Subcutaneous abdominal adipose tissue (tissue), 5 donors: Measurements from ENCODE around the gene HSDL2.
"Not testable (repeated sequence)": the region's sequence is repeated elsewhere in the genome, so short reads cannot be mapped to it uniquely, and the experiment has no call there.

Source experiments
- H3K27ac ChIP-seq: one replicate; pipeline ENCODE4 v1.7.0; 2013; ENCODE audit warnings: low read depth, mild to moderate bottlenecking, inconsistent platforms, low read length, moderate library complexity
- H3K27me3 ChIP-seq, 5 donors: one replicate each; pipeline ENCODE4 v1.7.0; 2013; ENCODE audit warnings: low read length in 5 of 5, inconsistent platforms in 1 of 5; ENCODE audit not compliant: control insufficient read depth in 5 of 5, insufficient read depth in 4 of 5
- H3K36me3 ChIP-seq, 5 donors: one replicate each; pipeline ENCODE4 v1.7.0; 2013; ENCODE audit warnings: low read length in 5 of 5; ENCODE audit not compliant: control insufficient read depth in 5 of 5, insufficient read depth in 5 of 5
- H3K4me1 ChIP-seq, 5 donors: one replicate each; pipeline ENCODE4 v1.7.0; 2013; ENCODE audit warnings: low read length in 5 of 5, mild to moderate bottlenecking in 3 of 5, moderate library complexity in 1 of 5; ENCODE audit not compliant: control insufficient read depth in 5 of 5, insufficient read depth in 5 of 5
- H3K4me3 ChIP-seq, 5 donors: one replicate each; pipeline ENCODE4 v1.7.0; 2013; ENCODE audit warnings: low read length in 5 of 5, low read depth in 1 of 5
- H3K9ac ChIP-seq, 5 donors: one replicate each; pipeline ENCODE4 v1.7.0; 2013; ENCODE audit warnings: low read length in 5 of 5, mild to moderate bottlenecking in 4 of 5, moderate library complexity in 3 of 5
- H3K9me3 ChIP-seq, 5 donors: one replicate each; pipeline ENCODE4 v1.7.0; 2013; ENCODE audit warnings: low read length in 5 of 5; ENCODE audit not compliant: control insufficient read depth in 5 of 5
- donor health status: healthy.
- donor health status: healthy.
- donor health status: healthy.
- donor health status: healthy.
- donor health status: healthy.

HSDL2 gene

GRCh38 chr9:112364761-112365160 lies 15.1 kb upstream of the HSDL2 start:
- no peaks in the 10 kb centered on the region for H3K36me3 ChIP-seq
- H3K27me3 ChIP-seq: no peaks in the 10 kb centered on the region
- H3K27ac ChIP-seq: no peak overlapping the region
- no peak overlapping the region for H3K9ac ChIP-seq
- H3K4me3 ChIP-seq: no peak overlapping the region
- peaks cover 0 to 3% (median 0%) of the 10 kb centered on the region in 5 donors for H3K4me1 ChIP-seq
- no peaks in the 10 kb centered on the region for H3K9me3 ChIP-seq

GRCh38 chr9:112365257-112365656 lies 14.7 kb upstream of the HSDL2 start:
- H3K4me3 ChIP-seq, H3K9ac ChIP-seq, H3K4me1 ChIP-seq, H3K9me3 ChIP-seq, H3K27me3 ChIP-seq, H3K27ac ChIP-seq, H3K36me3 ChIP-seq: not testable (repeated sequence)

GRCh38 chr9:112366591-112366990 lies 13.3 kb upstream of the HSDL2 start:
- no peaks in the 10 kb centered on the region for H3K36me3 ChIP-seq
- no peak overlapping the region for H3K4me3 ChIP-seq
- no peak overlapping the region for H3K9ac ChIP-seq
- H3K27ac ChIP-seq: no peak overlapping the region
- H3K9me3 ChIP-seq: no peaks in the 10 kb centered on the region
- H3K27me3 ChIP-seq: no peaks in the 10 kb centered on the region
- H3K4me1 ChIP-seq: peaks cover 0 to 2% (median 0%) of the 10 kb centered on the region in 5 donors

GRCh38 chr9:112367465-112367864 lies 12.4 kb upstream of the HSDL2 start:
- Histone ChIP-seq H3K36me3 (no peaks in the 10 kb centered on the region), H3K9ac (no peak overlapping the region), H3K4me3 (no peak overlapping the region), H3K4me1 (no peaks in the 10 kb centered on the region), H3K27ac (no peak overlapping the region), H3K27me3 (no peaks in the 10 kb centered on the region), H3K9me3 (no peaks in the 10 kb centered on the region)

- Histone ChIP-seq H3K9ac (no peak overlapping the region), H3K27me3 (no peaks in the 10 kb centered on the region), H3K9me3 (no peaks in the 10 kb centered on the region), H3K4me3 (no peak overlapping the region), H3K36me3 (no peaks in the 10 kb centered on the region), H3K27ac (no peak overlapping the region), H3K4me1 (no peaks in the 10 kb centered on the region)
These were observed 10.1 kb upstream of the HSDL2 start for GRCh38 chr9:112369817-112370216.

GRCh38 chr9:112371060-112371459 lies 8.8 kb upstream of the HSDL2 start:
- no peaks in the 10 kb centered on the region for H3K9me3 ChIP-seq
- no peaks in the 10 kb centered on the region for H3K27me3 ChIP-seq
- no peaks in the 10 kb centered on the region for H3K36me3 ChIP-seq
- no peak overlapping the region for H3K4me3 ChIP-seq
- H3K4me1 ChIP-seq: no peaks in the 10 kb centered on the region
- no peak overlapping the region for H3K27ac ChIP-seq
- no peak overlapping the region for H3K9ac ChIP-seq

- not testable (repeated sequence) for H3K9me3 ChIP-seq, H3K36me3 ChIP-seq, H3K27me3 ChIP-seq, H3K9ac ChIP-seq, H3K4me3 ChIP-seq, H3K27ac ChIP-seq
- H3K4me1 ChIP-seq: peaks cover 0 to 19% (median 18%) of the 10 kb centered on the region in 5 donors
These were observed 6.2 kb upstream of the HSDL2 start for GRCh38 chr9:112373666-112374065.

GRCh38 chr9:112374232-112374631 lies 5.7 kb upstream of the HSDL2 start:
- not testable (repeated sequence) for H3K27me3 ChIP-seq, H3K36me3 ChIP-seq, H3K4me3 ChIP-seq, H3K9ac ChIP-seq, H3K27ac ChIP-seq, H3K9me3 ChIP-seq
- H3K4me1 ChIP-seq: peaks cover 0 to 24% (median 20%) of the 10 kb centered on the region in 5 donors

GRCh38 chr9:112375361-112375760 lies 4.5 kb upstream of the HSDL2 start:
- Histone ChIP-seq H3K4me3 (no peak overlapping the region), H3K9me3 (no peaks in the 10 kb centered on the region), H3K9ac (no peak overlapping the region), H3K27me3 (no peaks in the 10 kb centered on the region), H3K4me1 (peaks cover 0 to 24% (median 20%) of the 10 kb centered on the region in 5 donors), H3K27ac (no peak overlapping the region), H3K36me3 (no peaks in the 10 kb centered on the region)

GRCh38 chr9:112377087-112377486 lies 2.8 kb upstream of the HSDL2 start:
- Histone ChIP-seq H3K9me3 (no peaks in the 10 kb centered on the region), H3K27ac (no peak overlapping the region), H3K9ac (no peak overlapping the region), H3K4me1 (peaks cover 0 to 39% (median 36%) of the 10 kb centered on the region in 5 donors), H3K27me3 (no peaks in the 10 kb centered on the region), H3K36me3 (no peaks in the 10 kb centered on the region), H3K4me3 (peak overlapping the region in 1 of 5 donors; percentile 13)
